Measurements from ENCODE around the gene CDC14A. TPM values are rescaled to one million over a fixed set of nuclear protein-coding genes. Genes with fewer than 3 reads are reported as not detected.
"Not testable (repeated sequence)": the region's sequence is repeated elsewhere in the genome, so short reads cannot be mapped to it uniquely, and the experiment has no call there.

CDC14A gene
- total and polyA plus RNA-seq, 10 donors, result 3.8 to 58.5 (median 27.3) TPM

DNA sequence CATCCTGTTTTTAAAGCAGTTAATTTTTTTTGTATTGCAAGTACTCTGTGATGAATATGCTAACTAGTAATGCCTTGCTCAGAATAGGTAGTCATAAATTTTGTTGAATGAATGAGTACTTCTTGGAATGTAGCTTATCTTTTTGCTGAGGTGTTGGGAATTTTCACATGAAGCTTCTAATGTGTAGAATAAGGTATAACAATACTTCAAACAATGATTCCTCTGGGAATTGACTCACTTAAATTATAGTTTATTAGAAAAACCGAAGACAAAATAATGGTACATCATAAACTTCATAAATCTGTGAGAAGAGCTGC, 13.9 kb downstream of the CDC14A start:
- Histone ChIP-seq H3K27me3 (replicated peaks in 1 of 7) (no peaks in the 10 kb centered on the region), H3K4me1 (peaks cover 0 to 35% (median 10%) of the 10 kb centered on the region in 6 donors), H3K27ac (no peak overlapping the region), H3K9me3 (no peaks in the 10 kb centered on the region), H3K4me3 (no peak overlapping the region), H3K36me3 (peaks cover 0 to 32% (median 0%) of the 10 kb centered on the region in 6 donors)
- TF ChIP-seq, protein P1, sequence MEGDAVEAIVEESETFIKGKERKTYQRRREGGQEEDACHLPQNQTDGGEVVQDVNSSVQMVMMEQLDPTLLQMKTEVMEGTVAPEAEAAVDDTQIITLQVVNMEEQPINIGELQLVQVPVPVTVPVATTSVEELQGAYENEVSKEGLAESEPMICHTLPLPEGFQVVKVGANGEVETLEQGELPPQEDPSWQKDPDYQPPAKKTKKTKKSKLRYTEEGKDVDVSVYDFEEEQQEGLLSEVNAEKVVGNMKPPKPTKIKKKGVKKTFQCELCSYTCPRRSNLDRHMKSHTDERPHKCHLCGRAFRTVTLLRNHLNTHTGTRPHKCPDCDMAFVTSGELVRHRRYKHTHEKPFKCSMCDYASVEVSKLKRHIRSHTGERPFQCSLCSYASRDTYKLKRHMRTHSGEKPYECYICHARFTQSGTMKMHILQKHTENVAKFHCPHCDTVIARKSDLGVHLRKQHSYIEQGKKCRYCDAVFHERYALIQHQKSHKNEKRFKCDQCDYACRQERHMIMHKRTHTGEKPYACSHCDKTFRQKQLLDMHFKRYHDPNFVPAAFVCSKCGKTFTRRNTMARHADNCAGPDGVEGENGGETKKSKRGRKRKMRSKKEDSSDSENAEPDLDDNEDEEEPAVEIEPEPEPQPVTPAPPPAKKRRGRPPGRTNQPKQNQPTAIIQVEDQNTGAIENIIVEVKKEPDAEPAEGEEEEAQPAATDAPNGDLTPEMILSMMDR (IDR thresholded peaks at IDR 0.05 in 8 of 11, conservative IDR thresholded peaks at IDR 0.05 in 3 of 11), result no peak
- TF ChIP-seq POLR2A (IDR thresholded peaks at IDR 0.05) (no peak), POLR2AphosphoS5 (IDR thresholded peaks at IDR 0.05) (no peak)
- intact Hi-C loops (cut with DNase I; ENCODE audit: low total_unique reads), result no loop called here
- no peak for DNase-seq
- WGBS, 5 donors, result 87 to 100% (median 92%) methylated on average over 1 of the region's 1 CpG

DNA sequence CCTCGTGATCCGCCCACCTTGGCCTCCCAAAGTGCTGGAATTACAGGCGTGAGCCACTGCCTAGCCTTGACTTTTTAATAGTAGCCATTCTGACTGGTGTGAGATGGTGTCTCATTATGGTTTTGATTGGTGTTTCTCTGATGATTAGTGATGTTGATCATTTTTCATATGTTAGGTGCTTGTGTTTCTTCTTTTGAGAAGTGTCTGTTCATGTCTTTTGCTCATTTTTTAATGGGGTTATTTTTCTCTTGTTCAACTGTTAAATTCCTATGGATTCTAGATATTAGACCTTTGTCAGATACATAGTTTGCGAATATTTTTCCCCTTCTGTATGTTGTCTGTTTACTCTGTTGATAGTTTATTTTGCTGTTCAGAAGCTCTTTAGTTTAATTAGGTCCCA, 17.0 kb downstream of the CDC14A start:
- H3K27me3 ChIP-seq (replicated peaks in 1 of 7); intact Hi-C loops (cut with DNase I; ENCODE audit: low total_unique reads); H3K9me3 ChIP-seq; H3K27ac ChIP-seq; DNase-seq; H3K4me3 ChIP-seq: not testable (repeated sequence)
- WGBS, 5 donors, result 92 to 98% (median 95%) methylated on average over 4 of the region's 4 CpGs
- Histone ChIP-seq H3K4me1 (peaks cover 0 to 22% (median 4%) of the 10 kb centered on the region in 6 donors), H3K36me3 (peaks cover 0 to 19% (median 0%) of the 10 kb centered on the region in 6 donors)

DNA sequence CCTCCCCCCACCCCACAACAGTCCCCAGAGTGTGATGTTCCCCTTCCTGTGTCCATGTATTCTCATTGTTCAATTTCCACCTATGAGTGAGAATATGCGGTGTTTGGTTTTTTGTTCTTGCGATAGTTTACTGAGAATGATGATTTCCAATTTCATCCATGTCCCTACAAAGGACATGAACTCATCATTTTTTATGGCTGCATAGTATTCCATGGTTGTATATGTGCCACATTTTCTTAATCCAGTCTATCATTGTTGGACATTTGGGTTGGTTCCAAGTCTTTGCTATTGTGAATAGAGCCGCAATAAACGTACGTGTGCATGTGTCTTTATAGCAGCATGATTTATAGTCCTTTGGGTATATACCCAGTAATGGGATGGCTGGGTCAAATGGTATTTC, 21.6 kb downstream of the CDC14A start:
- peaks cover 0 to 23% (median 0%) of the 10 kb centered on the region in 6 donors for H3K4me1 ChIP-seq
- DNase-seq; H3K9me3 ChIP-seq; H3K4me3 ChIP-seq; H3K27me3 ChIP-seq (replicated peaks in 1 of 7); H3K27ac ChIP-seq; intact Hi-C loops (cut with DNase I; ENCODE audit: low total_unique reads): not testable (repeated sequence)
- H3K36me3 ChIP-seq, result peaks cover 0 to 17% (median 0%) of the 10 kb centered on the region in 6 donors
- WGBS, 5 donors, result 68 to 95% (median 88%) methylated on average over 3 to 5 of the region's 5 CpGs

DNA sequence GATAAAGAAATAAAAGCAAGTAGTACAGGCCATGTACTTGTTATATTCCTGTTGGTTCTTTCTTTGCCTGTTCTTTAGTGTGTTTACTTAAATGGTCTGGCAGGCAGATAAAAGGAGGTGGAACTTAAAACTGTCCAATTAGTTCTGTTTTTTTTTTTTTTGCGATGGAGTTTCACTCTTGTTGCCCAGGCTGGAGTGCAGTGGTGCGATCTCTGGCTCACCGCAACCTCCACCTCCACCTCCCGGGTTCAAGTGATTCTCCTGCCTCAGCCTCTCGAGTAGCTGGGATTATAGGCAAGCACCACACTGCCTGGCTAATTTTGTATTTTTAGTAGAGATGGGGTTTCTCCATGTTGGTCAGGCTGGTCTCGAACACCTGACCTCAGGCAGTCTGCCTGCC, 24.6 kb downstream of the CDC14A start:
- DNase-seq; H3K27ac ChIP-seq; H3K4me3 ChIP-seq; intact Hi-C loops (cut with DNase I; ENCODE audit: low total_unique reads); H3K9me3 ChIP-seq; H3K27me3 ChIP-seq (replicated peaks in 1 of 7): not testable (repeated sequence)
- WGBS, 5 donors, result 91 to 98% (median 95%) methylated on average over 6 of the region's 6 CpGs
- Histone ChIP-seq H3K36me3 (peaks cover 0 to 34% (median 0%) of the 10 kb centered on the region in 6 donors), H3K4me1 (peaks cover 0 to 16% (median 0%) of the 10 kb centered on the region in 6 donors)

DNA sequence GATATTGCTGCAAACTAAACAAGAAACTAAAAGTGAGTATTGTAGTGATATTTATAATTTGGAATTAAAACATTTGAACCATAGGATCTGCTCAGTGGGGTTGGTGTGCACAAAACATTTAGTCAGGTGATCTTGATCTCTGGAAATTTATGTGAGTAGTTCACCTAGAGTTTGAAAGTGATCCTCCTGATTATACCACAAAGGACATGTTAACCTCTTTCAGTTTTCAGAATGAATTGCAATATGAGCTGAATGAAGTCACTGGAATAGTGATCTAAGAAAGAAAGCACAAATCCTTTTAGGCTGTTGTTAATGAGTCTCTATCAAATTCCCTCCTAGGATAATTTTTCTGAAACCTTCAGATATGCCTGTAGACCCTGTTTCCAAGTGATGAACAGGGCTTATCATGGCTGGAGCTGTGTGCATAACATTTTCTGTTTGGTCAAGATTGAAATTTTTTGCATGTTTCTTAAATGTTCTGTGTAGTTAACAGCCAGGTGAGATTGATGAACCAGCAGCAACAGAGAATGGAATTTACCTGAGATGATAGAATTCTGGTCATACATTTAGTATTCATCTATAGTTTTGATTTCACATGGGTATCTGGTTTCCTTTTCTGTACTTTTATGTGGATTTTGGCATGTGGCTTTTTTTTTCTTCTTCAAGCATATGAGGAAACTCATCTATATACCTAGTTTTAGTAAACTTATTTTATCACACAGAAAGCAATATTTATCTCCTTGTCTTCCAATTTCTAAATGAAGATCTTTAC, 25.5 kb downstream of the CDC14A start:
- Histone ChIP-seq H3K27ac (no peak overlapping the region), H3K4me3 (no peak overlapping the region), H3K9me3 (no peaks in the 10 kb centered on the region), H3K36me3 (peaks cover 0 to 34% (median 0%) of the 10 kb centered on the region in 6 donors), H3K4me1 (peaks cover 0 to 20% (median 3%) of the 10 kb centered on the region in 6 donors), H3K27me3 (replicated peaks in 1 of 7) (no peaks in the 10 kb centered on the region)
- intact Hi-C loops (cut with DNase I; ENCODE audit: low total_unique reads), result no loop called here
- no peak for TF ChIP-seq POLR2AphosphoS5 (IDR thresholded peaks at IDR 0.05)
- no peak for TF ChIP-seq POLR2A (IDR thresholded peaks at IDR 0.05)
- TF ChIP-seq, protein P1 (IDR thresholded peaks at IDR 0.05 in 8 of 11, conservative IDR thresholded peaks at IDR 0.05 in 3 of 11), result no peak
- no peak for DNase-seq
